NCI-H82 treated with DMSO at 0.1 percent for 48 hours (cell line): ENCODE measurements around the gene PFKP.

Experiments
- DNase-seq: peaks from one replicate; lab custom pipeline; 2025; ENCODE audit not compliant: unreplicated experiment; lab: John Stamatoyannopoulos, UW

The PFKP gene

GRCh38 chr10:3046981-3047547 lies 20.3 kb upstream of the PFKP start:
- no peak for DNase-seq

- no peak for DNase-seq
Observed at GRCh38 chr10:3047596-3047995, 19.8 kb upstream of the PFKP start.

- DNase-seq: no peak
Observed at GRCh38 chr10:3048119-3049019, 19.0 kb upstream of the PFKP start.

- no peak for DNase-seq
Observed at GRCh38 chr10:3051692-3052091, 15.7 kb upstream of the PFKP start.

- no peak for DNase-seq
Observed at GRCh38 chr10:3053155-3053554, 14.2 kb upstream of the PFKP start.

- DNase-seq: no peak
Observed at GRCh38 chr10:3054183-3054850, 13.0 kb upstream of the PFKP start.

- DNase-seq: no peak
Observed at GRCh38 chr10:3054851-3055199, 12.5 kb upstream of the PFKP start.

- DNase-seq: no peak
Observed at GRCh38 chr10:3056280-3057037, 10.9 kb upstream of the PFKP start.

- no peak for DNase-seq
Observed at GRCh38 chr10:3057946-3058345, 9.4 kb upstream of the PFKP start.

GRCh38 chr10:3059974-3060373 lies 7.4 kb upstream of the PFKP start:
- no peak for DNase-seq

GRCh38 chr10:3060481-3060889 lies 6.9 kb upstream of the PFKP start:
- DNase-seq: no peak

- DNase-seq: peak; percentile 75
Observed at GRCh38 chr10:3061323-3061898, 5.9 kb upstream of the PFKP start.

- no peak for DNase-seq
Observed at GRCh38 chr10:3062502-3063186, 4.7 kb upstream of the PFKP start.

- no peak for DNase-seq
Observed at GRCh38 chr10:3064423-3064822, 2.9 kb upstream of the PFKP start.

GRCh38 chr10:3065622-3066021 lies 1.7 kb upstream of the PFKP start:
- DNase-seq: no peak

- DNase-seq: no peak
Observed at GRCh38 chr10:3066317-3067117, 831 bp upstream of the PFKP start.

GRCh38 chr10:3067859-3068179 lies 471 bp downstream of the PFKP start:
- no peak for DNase-seq

GRCh38 chr10:3068201-3068967 lies 1.0 kb downstream of the PFKP start:
- no peak for DNase-seq
